ENCODE measurements around the gene MPZ.
"Not testable (repeated sequence)": the region's sequence is repeated elsewhere in the genome, so short reads cannot be mapped to it uniquely, and the experiment has no call there.

The MPZ gene

DNA sequence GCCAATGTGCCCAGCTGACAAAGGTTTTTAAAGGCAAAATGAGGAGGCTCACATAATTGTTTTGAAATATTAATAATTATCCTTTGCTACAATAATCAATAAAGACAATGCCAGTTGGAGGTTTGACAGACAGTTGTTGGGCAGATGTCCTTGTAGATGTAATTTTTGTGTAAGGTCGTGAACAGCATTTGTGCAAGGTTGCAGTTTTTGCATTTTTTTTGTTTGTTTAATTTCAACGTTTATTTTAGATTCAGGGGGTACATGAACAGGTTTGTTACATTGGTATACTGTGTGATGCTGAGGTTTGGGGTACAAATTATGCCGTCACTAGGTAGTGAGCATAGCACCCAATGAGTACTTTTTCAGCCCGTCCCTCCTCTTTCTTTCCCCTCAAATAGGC is 9.3 kb downstream of the MPZ start:
- no peak for DNase-seq (ENCODE audit: low read depth in 2 of 2)

- DNase-seq (ENCODE audit: low read depth in 2 of 2), result no peak
These were observed 10.4 kb downstream of the MPZ start for GRCh38 chr1:161299347-161299746.

DNA sequence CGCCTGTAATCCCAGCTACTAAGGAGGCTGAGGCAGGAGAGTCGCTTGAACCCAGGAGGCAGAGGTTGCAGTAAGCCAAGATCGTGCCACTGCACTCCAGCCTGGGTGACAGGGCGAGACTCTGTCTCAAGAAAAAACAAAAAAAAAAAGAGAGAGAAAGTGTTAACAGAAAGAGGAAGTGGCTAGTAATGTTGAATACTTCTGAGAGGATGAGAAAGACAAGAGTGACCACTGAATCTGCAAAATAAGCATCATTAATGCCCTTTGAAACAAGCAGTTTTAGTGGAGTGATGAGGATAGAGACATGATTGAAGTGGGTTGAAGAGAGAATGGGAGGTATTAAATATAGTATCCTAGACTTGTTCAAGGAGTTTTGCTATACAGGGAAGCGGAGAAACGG is 11.7 kb downstream of the MPZ start:
- DNase-seq (ENCODE audit: low read depth in 2 of 2), result no peak

- DNase-seq (ENCODE audit: low read depth in 2 of 2), result no peak
These were observed 12.4 kb downstream of the MPZ start for GRCh38 chr1:161297415-161297814.

DNA sequence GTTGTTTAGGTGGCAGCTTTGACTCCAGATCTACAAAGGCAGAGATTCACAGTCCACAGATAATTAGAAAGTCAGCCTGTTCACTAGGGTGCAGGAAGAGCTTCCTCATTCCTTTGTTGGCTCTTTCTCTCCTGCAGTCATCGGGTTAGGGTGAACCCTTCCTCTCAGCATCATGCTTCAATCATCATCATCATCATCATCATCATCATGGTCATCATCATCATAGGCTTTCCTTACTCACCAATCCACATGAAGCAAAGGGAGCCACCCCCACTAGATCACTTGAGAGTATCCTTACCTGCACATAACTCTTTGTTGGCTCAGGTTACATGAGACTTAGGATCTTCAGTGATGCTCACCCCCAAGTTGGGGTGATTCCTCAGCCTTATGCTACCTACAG is 19.0 kb downstream of the MPZ start:
- no peak for DNase-seq (ENCODE audit: low read depth in 2 of 2)

- no peak for DNase-seq (ENCODE audit: low read depth in 2 of 2)
These were observed 22.2 kb downstream of the MPZ start for GRCh38 chr1:161287482-161288054.

DNA sequence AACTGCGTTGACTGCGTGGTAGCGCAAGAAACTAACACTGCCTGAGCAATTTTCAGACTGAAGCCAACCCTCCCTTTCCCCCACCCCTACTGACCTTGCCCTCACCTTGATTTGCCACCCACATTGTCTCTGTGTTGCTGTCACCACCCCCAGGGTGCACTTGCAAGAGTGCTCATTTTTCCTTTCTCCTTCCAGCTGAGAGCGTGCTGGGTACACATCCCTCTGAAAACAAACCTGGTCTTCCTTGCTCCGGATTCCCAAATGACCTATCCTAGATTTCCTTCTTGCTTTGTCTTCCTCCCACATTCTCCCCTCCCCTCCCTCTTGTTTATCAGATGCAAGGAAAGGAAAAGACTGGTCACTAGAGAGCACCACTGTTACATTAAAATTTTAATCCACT is 24.2 kb downstream of the MPZ start:
- DNase-seq (ENCODE audit: low read depth in 2 of 2), result no peak

- DNase-seq (ENCODE audit: low read depth in 2 of 2), result no peak
These were observed 24.7 kb downstream of the MPZ start for GRCh38 chr1:161285113-161285512.

DNA sequence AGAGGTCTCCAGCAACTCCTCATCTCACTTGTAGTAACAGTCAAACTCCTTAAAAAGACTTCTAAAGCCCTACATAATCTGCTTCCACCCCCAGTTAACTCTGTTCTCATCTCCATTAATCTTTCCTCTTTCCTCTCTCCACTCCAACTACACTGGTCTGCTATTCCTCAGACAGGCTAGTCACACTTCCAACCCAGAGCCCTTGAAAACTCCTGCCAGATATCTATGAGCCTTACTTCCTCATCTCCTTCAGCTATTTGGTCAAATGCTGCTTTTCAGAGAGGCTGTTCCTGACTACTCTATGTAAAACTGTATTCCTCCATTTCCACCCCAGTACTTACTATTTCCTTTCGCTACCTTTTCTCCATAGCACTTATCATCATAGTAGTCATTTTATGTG is 26.8 kb downstream of the MPZ start:
- DNase-seq (ENCODE audit: low read depth in 2 of 2), result no peak

DNA sequence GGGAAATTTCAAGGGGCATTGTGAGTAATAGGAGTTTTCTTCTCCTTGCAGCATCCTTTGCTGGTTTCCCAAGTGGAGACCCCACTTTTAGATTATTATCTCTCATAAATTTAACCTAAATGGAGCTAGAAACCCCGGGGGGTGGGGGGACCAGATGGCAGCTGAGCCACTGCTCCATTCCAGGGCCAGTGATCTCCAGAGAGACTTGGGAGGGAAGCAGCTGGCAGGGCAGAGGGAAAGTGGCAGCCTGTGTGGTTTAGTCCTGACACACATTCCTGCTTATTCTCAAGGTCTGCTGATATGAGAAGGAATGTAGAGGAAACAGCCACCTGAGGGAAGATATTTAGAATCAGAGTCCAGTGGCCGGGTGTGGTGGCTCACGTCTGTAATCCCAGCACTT is 34.9 kb downstream of the MPZ start:
- DNase-seq (ENCODE audit: low read depth in 2 of 2), result no peak

DNA sequence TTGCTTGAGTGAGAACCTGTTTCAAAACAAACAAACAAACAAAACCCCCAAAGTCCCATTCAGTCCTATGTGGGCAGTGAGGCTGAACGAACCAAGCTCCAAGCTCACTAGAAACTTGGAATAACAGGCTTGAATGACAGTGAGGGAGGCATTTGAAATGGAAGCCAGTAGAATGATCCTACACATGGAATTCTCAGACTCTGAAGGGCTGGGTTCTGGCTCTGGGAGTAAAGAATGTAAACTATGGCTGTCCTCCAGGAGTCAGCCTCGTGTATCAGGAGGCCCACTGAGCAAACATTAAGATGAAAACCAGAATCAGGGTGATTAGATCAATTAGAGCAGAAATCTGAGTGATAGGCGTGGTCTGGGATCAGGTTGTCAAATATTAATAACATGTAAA is 36.4 kb downstream of the MPZ start:
- DNase-seq (ENCODE audit: low read depth in 2 of 2), result no peak

DNA sequence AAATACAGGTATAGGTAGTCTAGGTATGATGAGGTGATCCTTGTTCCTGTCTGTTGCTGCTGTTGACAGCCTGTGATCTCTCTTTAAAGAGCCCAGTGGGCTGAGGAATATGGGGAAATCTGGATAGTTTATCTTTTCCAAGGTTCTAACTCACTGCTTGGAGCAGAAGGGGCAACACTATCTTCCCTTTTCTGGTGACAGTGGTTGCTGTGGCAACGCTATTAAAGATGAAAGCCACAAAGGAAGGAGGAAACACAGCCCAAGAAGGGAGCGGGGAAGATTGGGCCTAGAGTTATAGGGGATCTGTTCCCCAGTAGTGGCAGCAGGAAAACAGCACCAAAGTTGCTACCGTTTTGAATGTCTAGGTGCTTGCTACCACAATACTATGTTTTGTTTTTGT is 42.4 kb downstream of the MPZ start:
- DNase-seq (ENCODE audit: low read depth in 2 of 2), result no peak

DNA sequence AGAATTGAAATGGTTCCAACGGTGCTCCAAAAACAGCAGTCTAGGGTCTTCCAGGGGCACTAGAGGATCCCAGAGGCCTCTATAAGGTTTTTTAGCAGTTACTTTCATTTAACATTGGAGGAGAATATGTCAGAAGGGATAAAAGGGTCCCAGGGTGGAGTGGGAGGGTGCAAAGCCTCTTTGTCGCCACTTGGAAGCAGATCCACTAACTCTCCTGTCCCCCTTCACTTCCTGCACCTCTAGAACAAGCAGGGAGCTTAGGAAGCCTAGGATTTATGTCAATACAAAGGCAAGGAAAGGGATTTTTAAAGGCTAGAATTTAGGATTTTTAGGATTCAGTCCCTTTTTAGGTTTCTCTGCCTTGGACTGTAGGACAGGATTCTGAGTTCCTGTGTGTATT is 42.9 kb downstream of the MPZ start:
- no peak for DNase-seq (ENCODE audit: low read depth in 2 of 2)

DNA sequence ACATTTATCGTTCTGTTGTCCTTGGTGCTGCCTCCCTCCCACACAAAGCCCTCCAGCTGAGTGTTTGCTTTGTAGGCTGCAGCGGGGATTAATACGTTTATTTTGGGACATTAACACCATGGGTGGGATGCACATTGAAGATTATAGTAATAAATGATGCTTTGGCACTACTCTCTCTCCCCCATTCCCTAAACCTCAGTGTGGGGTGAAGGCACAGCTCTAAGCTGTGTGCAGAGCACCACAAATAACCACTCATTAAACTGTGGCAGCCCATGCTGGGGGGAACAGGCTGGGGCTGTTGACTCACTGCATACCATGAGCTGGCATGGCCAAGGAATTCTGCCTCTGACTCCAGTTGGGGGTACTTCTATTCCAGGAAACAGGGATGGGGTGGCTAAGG is 43.6 kb downstream of the MPZ start:
- no peak for DNase-seq (ENCODE audit: low read depth in 2 of 2)

DNA sequence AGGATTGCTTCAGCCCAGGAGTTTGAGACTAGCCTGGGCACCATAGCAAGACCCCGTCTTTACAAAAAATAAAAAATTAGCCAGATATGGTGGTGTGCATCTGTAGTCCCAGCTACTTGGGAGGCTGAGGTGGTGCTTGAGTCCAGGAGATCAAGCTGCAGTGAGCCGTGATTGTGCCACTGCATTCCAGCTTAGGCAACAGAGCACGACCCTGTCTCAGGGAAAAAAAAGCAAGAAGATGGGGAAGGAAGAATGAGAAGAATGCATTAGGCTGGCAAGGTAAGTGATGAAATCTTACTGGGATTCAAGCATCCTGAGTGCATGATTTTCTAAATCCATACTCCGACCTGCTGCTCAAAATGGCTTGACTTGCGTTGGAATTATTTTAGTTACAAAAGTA is 44.5 kb downstream of the MPZ start:
- DNase-seq (ENCODE audit: low read depth in 2 of 2), result no peak

- no peak for DNase-seq (ENCODE audit: low read depth in 2 of 2)
These were observed 48.2 kb downstream of the MPZ start for GRCh38 chr1:161261261-161262235.

DNA sequence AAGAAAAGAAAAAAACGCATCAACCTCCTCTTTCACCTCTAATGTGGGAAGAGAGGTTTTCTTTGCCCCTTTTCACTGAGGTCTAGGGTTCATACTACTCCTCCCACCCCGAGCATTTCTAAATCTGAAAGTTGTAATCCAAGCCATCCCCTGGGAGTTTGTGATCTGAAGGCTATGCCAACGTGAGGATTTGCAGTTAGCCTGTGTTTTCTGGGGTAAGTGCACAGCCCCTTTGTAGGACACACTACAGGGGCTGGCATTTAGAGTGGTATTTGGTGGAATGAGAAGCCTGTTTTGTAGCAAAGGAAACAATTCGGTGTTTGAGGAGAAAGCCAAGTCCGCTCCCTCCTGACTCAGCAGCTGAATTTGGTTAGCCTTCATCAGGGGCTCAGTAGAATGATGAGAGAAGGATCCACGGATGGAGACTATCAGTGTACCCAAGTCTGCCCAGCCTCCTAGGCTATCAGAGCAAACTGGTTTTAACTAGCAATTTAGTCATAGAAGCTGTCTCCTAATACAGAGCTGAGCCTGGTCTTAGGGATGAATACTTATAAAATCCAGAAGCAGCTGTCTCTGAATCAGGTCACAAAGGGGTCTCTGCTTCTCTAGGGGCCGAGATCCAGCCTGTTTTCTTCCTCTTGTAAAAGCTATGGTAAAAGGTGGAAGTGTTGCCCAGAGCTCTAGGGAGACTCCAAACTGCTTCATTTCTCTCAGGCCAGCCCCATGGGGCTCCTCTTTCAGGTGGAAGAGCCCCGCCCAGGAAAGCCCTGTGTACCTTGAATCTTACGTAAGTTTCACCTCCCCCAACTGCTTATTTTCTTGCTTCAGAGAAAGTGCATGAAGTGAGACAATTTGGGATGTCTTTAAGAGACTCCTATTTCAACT is 49.1 kb downstream of the MPZ start:
- no peak for DNase-seq (ENCODE audit: low read depth in 2 of 2)

DNA sequence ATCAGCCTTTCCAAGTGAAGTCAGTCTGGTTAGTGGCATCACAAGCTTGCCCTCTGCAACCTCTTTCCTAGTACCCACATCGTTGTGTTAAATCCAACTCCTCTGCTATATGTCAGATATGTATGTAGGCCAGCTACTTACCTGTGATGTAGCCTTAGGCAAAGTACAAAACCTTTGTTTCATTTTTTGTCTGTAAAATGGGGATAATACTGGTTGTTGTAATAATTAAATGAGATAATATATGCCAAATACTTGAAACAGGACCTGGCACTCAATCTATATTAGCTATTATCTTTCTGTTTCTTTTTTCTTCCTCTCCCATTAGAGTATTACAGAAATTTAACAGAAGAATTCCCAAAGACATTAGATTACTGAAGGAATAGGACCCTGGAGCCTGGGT is 50.0 kb downstream of the MPZ start:
- DNase-seq (ENCODE audit: low read depth in 2 of 2), result no peak

- DNase-seq (ENCODE audit: low read depth in 2 of 2), result no peak
These were observed 50.4 kb downstream of the MPZ start for GRCh38 chr1:161259345-161259702.

DNA sequence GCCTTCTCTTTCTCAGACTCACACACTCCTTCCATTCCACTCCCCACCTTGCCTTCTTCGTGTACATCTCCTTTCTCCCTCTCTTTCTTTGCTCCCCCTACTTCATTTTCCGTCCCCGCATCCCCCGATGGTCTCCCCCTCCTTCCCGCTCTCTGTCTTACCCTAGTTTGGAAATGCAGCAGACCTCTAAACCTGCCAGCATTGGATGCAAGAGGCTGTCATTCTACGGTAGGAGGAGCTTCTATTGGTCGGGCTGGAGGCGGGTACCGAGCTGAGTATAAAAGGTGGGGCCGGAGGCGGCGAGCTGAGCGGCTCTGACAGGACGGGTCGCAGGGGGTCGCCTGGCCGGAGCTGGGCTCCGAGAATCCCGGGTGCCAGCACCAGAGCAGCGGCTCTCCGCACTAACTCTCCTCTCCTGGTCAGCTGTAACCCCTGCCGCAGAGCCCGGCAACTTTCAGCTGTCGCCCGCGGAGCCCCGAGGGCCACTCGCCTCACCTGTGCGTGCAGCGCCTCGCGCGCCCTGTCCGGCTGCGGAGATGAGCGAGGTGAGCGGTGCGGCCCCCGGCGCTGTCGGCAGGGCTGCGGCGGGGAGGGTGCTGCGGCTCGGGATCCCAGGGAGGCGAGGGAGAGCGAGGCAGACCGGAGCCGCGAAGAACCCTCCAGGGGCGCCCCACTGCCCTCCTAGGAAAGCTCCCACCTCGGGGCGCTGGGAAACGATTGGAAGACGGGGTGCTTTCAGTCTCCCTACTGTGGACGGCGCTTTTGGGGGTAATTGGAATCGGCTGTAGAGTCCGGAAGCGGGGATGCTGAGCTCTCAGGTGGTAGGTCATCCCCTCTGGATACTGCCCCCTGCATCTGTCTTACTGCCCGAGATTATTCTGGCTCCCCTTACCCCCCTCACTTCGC is 51.1 kb downstream of the MPZ start, which contains the start of gene PCP4L1:
Gene PCP4L1, plus strand, starts transcription at position 307 of the 906 bp plus-strand sequence. Its CDS starts 230 bp downstream, at position 537.
- no peak for DNase-seq (ENCODE audit: low read depth in 2 of 2)

- DNase-seq (ENCODE audit: low read depth in 2 of 2), result not testable (repeated sequence)
These were observed 52.7 kb downstream of the MPZ start for GRCh38 chr1:161257109-161257508.

All from stimulated activated CD8-positive, alpha-beta memory T cell treated with anti-CD3 and anti-CD28 coated beads, Interleukin-7, amount 100 ng/mL, for 1 hour (primary cell).